IMR-90 (cell line): ENCODE data around the gene LFNG. TPM values are rescaled to one million over a fixed set of nuclear protein-coding genes. Genes with fewer than 3 reads are reported as not detected.
A peak's percentile ranks its signal among the peaks of the same experiment; 100 is the strongest.

Source experiments
- ATAC-seq: fragments of 200-7000 bp; cut with Tn5 transposase; 2 replicates; pipeline ENCODE4 v1.9.1; 2020; ENCODE audit warnings: low read depth, mild to moderate bottlenecking, moderate library complexity
- BruUV-seq: library from RNA; stranded (reverse); fragments of 400-500 nt; replicated peaks from 2 replicates; lab custom pipeline; 2021; lab: Mats Ljungman, UMichigan
- CTCF ChIA-PET: fragments of 300-600 bp; formaldehyde crosslinking; extraction: SDS; loops from one replicate; lab custom pipeline; 2021; ENCODE audit warnings: antibody characterized with exemption; lab: Yijun Ruan, JAX
- POLR2A ChIA-PET: fragments of 300-600 bp; sonication (Branson Sonifier 250); formaldehyde crosslinking; loops from one replicate; lab custom pipeline; 2022; ENCODE audit warnings: antibody characterized with exemption; ENCODE audit not compliant: unreplicated experiment; lab: Charles Lee
- DNase-seq: peaks from one replicate; pipeline ENCODE4 v3.0.0; 2013
- H2AFZ ChIP-seq: replicated peaks from 2 replicates; pipeline ENCODE3; 2013; ENCODE audit warnings: low read length, mild to moderate bottlenecking; ENCODE audit not compliant: poor library complexity
- H2AK5ac ChIP-seq: 2 replicates; pipeline ENCODE4 v1.6.1; 2013; ENCODE audit warnings: low read depth, low read length, inconsistent platforms
- H2AK9ac ChIP-seq: replicated peaks from 2 replicates; pipeline ENCODE3; 2013; ENCODE audit warnings: mild to moderate bottlenecking, low read depth, low read length, moderate library complexity; ENCODE audit not compliant: poor library complexity
- H2BK120ac ChIP-seq: 2 replicates; pipeline ENCODE4 v1.6.1; 2013; ENCODE audit warnings: low read depth, low read length, inconsistent platforms
- H2BK15ac ChIP-seq: 3 replicates; pipeline ENCODE4 v1.6.1; 2013; ENCODE audit warnings: low read depth, low read length, inconsistent platforms
- H2BK20ac ChIP-seq: 2 replicates; pipeline ENCODE4 v1.6.1; 2013; ENCODE audit warnings: low read depth, mild to moderate bottlenecking, inconsistent platforms, low read length, moderate library complexity
- H2BK5ac ChIP-seq: 2 replicates; pipeline ENCODE4 v1.6.1; 2013; ENCODE audit warnings: mild to moderate bottlenecking, low read depth, low read length, inconsistent platforms; ENCODE audit not compliant: poor library complexity, severe bottlenecking
- H3K14ac ChIP-seq: replicated peaks from 2 replicates; pipeline ENCODE4 v1.6.1; 2013; ENCODE audit warnings: low read depth, low read length, inconsistent platforms
- H3K18ac ChIP-seq: 2 replicates; pipeline ENCODE4 v1.6.1; 2013; ENCODE audit warnings: low read depth, low read length, control low read depth
- H3K23ac ChIP-seq: 2 replicates; pipeline ENCODE4 v1.6.1; 2013; ENCODE audit warnings: low read depth, low read length, inconsistent platforms
- H3K27ac ChIP-seq: 2 replicates; pipeline ENCODE4 v1.5.1; 2013; ENCODE audit warnings: mild to moderate bottlenecking, control low read depth, low read length; ENCODE audit not compliant: insufficient read depth
- H3K27me3 ChIP-seq: 2 replicates; pipeline ENCODE4 v1.6.1; 2013; ENCODE audit warnings: low read length; ENCODE audit not compliant: control insufficient read depth, insufficient read depth
- H3K36me3 ChIP-seq: 2 replicates; pipeline ENCODE4 v1.6.1; 2013; ENCODE audit warnings: low read length, mixed read lengths; ENCODE audit not compliant: control insufficient read depth, insufficient read depth
- H3K4ac ChIP-seq: 2 replicates; pipeline ENCODE4 v1.6.1; 2013; ENCODE audit warnings: low read depth, low read length, inconsistent platforms
- H3K4me1 ChIP-seq: 2 replicates; pipeline ENCODE4 v1.6.1; 2013; ENCODE audit warnings: low read length, mixed read lengths; ENCODE audit not compliant: control insufficient read depth, insufficient read depth
- H3K4me2 ChIP-seq: 2 replicates; pipeline ENCODE4 v1.6.1; 2013; ENCODE audit warnings: low read depth, mild to moderate bottlenecking, control low read depth, low read length, moderate library complexity
- H3K4me3 ChIP-seq: 2 replicates; pipeline ENCODE4 v1.5.1; 2013; ENCODE audit warnings: low read depth, mild to moderate bottlenecking, control low read depth, low read length, moderate library complexity; ENCODE audit not compliant: insufficient read depth
- H3K56ac ChIP-seq: 2 replicates; pipeline ENCODE4 v1.6.1; 2013; ENCODE audit warnings: low read length, inconsistent platforms; ENCODE audit not compliant: insufficient read depth; ENCODE audit errors: extremely low read depth
- H3K79me1 ChIP-seq, 2 experiments: 2 replicates each; pipeline ENCODE4 v1.6.1; 2013; ENCODE audit warnings: low read length in 2 of 2, inconsistent platforms in 1 of 2, low read depth in 1 of 2
- H3K9ac ChIP-seq: 2 replicates; pipeline ENCODE4 v1.6.1; 2013; ENCODE audit warnings: low read depth, low read length, control low read depth
- H3K9me1 ChIP-seq: 2 replicates; pipeline ENCODE4 v1.6.1; 2013; ENCODE audit warnings: low read length, inconsistent platforms; ENCODE audit not compliant: insufficient read depth
- H3K9me3 ChIP-seq: 2 replicates; pipeline ENCODE4 v1.6.1; 2013; ENCODE audit warnings: low read length; ENCODE audit not compliant: control insufficient read depth, insufficient read depth
- H4K20me1 ChIP-seq: 2 replicates; pipeline ENCODE4 v1.6.1; 2013; ENCODE audit warnings: low read length, inconsistent platforms; ENCODE audit not compliant: insufficient read depth
- H4K5ac ChIP-seq: 2 replicates; pipeline ENCODE4 v1.6.1; 2013; ENCODE audit warnings: mild to moderate bottlenecking, low read depth, low read length, control low read depth
- H4K8ac ChIP-seq, 2 experiments: 2 replicates each; pipeline ENCODE4 v1.6.1; 2013; ENCODE audit warnings: low read depth in 2 of 2, low read length in 2 of 2, control low read depth in 1 of 2, inconsistent platforms in 1 of 2
- H4K91ac ChIP-seq: 2 replicates; pipeline ENCODE4 v1.6.1; 2013; ENCODE audit warnings: low read depth, low read length, inconsistent platforms; ENCODE audit not compliant: insufficient read depth
- BHLHE40 ChIP-seq: fragments of 150-350 bp; IDR thresholded peaks from 2 replicates; pipeline ENCODE4 v1.6.1; 2016; ENCODE audit warnings: mild to moderate bottlenecking, low read depth, low read length
- CEBPB ChIP-seq: IDR thresholded peaks from 2 replicates; pipeline ENCODE4 v1.6.1; 2012; ENCODE audit warnings: low read depth, low read length, improper control_type of control experiment
- CHD1 ChIP-seq: IDR thresholded peaks from 2 replicates; pipeline ENCODE4 v1.6.1; 2012; ENCODE audit warnings: low read depth, low read length, improper control_type of control experiment
- FOS ChIP-seq: fragments of 150-350 bp; IDR thresholded peaks from 2 replicates; pipeline ENCODE4 v1.6.1; 2016; ENCODE audit warnings: low read depth, low read length
- MAFK ChIP-seq: IDR thresholded peaks from 2 replicates; pipeline ENCODE4 v1.6.1; 2012; ENCODE audit warnings: low read depth, low read length, improper control_type of control experiment
- MAZ ChIP-seq: IDR thresholded peaks from 2 replicates; pipeline ENCODE4 v1.6.1; 2012; ENCODE audit warnings: low read depth, mild to moderate bottlenecking, low read length, improper control_type of control experiment, moderate library complexity, borderline replicate concordance
- MXI1 ChIP-seq: IDR thresholded peaks from 2 replicates; pipeline ENCODE4 v1.6.1; 2012; ENCODE audit warnings: low read depth, mild to moderate bottlenecking, low read length, moderate library complexity, borderline replicate concordance
- NFE2L2 ChIP-seq: fragments of 150-350 bp; IDR thresholded peaks from 2 replicates; pipeline ENCODE4 v1.6.1; 2016; ENCODE audit warnings: low read depth, mild to moderate bottlenecking, low read length
- RAD21 ChIP-seq: IDR thresholded peaks from 2 replicates; pipeline ENCODE4 v1.6.1; 2012; ENCODE audit warnings: low read length, improper control_type of control experiment
- RCOR1 ChIP-seq: IDR thresholded peaks from 2 replicates; pipeline ENCODE4 v1.6.1; 2012; ENCODE audit warnings: mild to moderate bottlenecking, low read length, improper control_type of control experiment; ENCODE audit not compliant: insufficient replicate concordance
- SMC3 ChIP-seq: fragments of 150-350 bp; IDR thresholded peaks from 2 replicates; pipeline ENCODE4 v1.6.1; 2016; ENCODE audit warnings: low read depth, mild to moderate bottlenecking, antibody characterized with exemption, low read length, moderate library complexity
- WGBS, 2 experiments: methylation state at CpG; one replicate each; pipeline versions ENCODE4 v1.1.5 to v1.1.7; 2013; ENCODE audit warnings: missing lambda C conversion rate in 2 of 2; ENCODE audit not compliant: insufficient read length in 1 of 2; ENCODE audit errors: extremely low coverage in 2 of 2; 5-methylcytosine and 5-hydroxymethylcytosine counted together
- dilution Hi-C: fragments of 300-500 bp; cut with HindIII; formaldehyde crosslinking; loops from one replicate; pipeline ENCODE4 v1.14.3; 2018; ENCODE audit warnings: low sequenced_read_pairs; ENCODE audit not compliant: unreplicated experiment
- in situ Hi-C: fragments of 300-500 bp; cut with MboI; formaldehyde crosslinking; loops from 3 replicates; pipeline ENCODE4 v1.14.3; 2019; ENCODE audit warnings: low sequenced_read_pairs, inconsistent platforms, mixed read lengths
- intact Hi-C: fragments of 100-400 bp; cut with micrococcal nuclease; formaldehyde crosslinking; loops from 2 replicates; pipeline ENCODE4 v1.10.0; 2022
- polyA plus RNA-seq, 3 experiments: library from polyadenylated mRNA; depleted of rRNA; stranded (reverse); fragments of >200 nt; gene quantifications; 2 replicates each; pipeline ENCODE4 v1.2.3, GENCODE V29; 2012; ENCODE audit warnings: low replicate concordance in 1 of 3
- total RNA-seq: library from RNA; depleted of rRNA; stranded (reverse); fragments of >200 nt; gene quantifications from 2 replicates; pipeline ENCODE4 v1.2.3, GENCODE V29; 2012
- TF ChIP-seq, protein P1 (sequence below): fragments of 150-350 bp; IDR thresholded peaks from 2 replicates; pipeline ENCODE4 v1.6.1; 2017; ENCODE audit warnings: mild to moderate bottlenecking, antibody characterized with exemption, low read length, low read depth
- TF ChIP-seq, protein P2 (sequence below): conservative IDR thresholded peaks from 2 replicates; pipeline ENCODE4 v1.5.1; 2012; ENCODE audit warnings: mild to moderate bottlenecking, low read depth, low read length, improper control_type of control experiment
- TF ChIP-seq, protein P3 (sequence below): fragments of 150-350 bp; IDR thresholded peaks from 2 replicates; pipeline ENCODE4 v1.6.1; 2016; ENCODE audit warnings: low read depth, mild to moderate bottlenecking, low read length, moderate library complexity, borderline replicate concordance

The LFNG gene
- total and polyA plus RNA-seq, 2 of the 4 experiments (the other 2 are of a cell fraction): 1.8 to 5.1 TPM

DNA sequence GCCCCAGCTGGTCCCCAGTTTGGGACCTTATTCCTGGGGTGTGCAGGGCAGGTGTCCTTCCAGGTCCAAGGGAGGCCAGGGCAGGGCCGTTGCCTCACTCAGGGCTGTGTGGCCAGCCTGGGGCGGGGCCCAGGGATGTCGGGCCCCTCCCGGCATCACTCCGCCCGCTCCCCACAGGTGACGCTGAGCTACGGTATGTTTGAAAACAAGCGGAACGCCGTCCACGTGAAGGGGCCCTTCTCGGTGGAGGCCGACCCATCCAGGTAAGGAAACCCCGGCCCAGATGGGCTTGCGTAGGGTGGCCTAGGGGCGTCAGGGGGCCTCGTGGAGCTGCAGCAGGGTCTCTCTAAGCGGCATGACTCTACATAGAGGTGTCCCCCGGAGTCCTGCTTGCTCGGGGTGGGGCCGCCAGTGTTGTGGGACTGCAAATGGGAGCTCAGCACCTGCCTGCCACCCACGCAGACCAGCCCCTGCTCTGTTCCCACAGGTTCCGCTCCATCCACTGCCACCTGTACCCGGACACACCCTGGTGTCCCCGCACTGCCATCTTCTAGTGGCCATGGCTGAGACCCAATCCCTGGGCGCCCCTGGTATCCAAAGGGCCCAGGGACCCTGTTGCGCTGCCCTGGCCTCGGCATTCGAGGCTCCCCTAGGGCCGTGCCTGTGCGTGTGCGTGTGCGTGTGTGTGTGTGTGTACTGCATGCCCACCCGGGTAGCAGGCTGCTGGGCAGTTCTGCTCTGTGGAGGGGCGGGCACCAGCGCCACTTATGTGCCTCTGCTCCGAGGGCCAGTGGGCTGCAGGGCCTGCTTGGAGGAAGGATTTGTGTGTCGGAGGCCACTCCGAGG lies 7.3 kb downstream of the LFNG start:
- H3K4me1 ChIP-seq: peaks cover 36% of the 10 kb centered on the region
- H2AK5ac ChIP-seq: 0 out of 2 replicates have a peak overlapping the region, but pooled peaks have one; percentile 5
- no peaks in the 10 kb centered on the region for H3K9me1 ChIP-seq
- H3K9ac ChIP-seq: no peak overlapping the region
- no TSS peak for BruUV-seq
- H3K4me3 ChIP-seq: no peak overlapping the region
- no peaks in the 10 kb centered on the region for H3K27me3 ChIP-seq
- no peak overlapping the region for H2AK9ac ChIP-seq
- no peak overlapping the region for H3K14ac ChIP-seq
- POLR2A ChIA-PET: no interaction called here
- DNase-seq (no peak), ATAC-seq (no peak)
- WGBS, 2 experiments: 97% methylated on average over 31 of the region's 40 CpGs; no CpG with 5 or more reads in 1 of the 2 experiments
- H3K4ac ChIP-seq: no peak overlapping the region
- H2BK20ac ChIP-seq: no peak overlapping the region
- CTCF ChIA-PET: no interaction called here
- H4K91ac ChIP-seq: no peak overlapping the region
- no peak overlapping the region for H4K8ac ChIP-seq
- no peaks in the 10 kb centered on the region for H3K9me3 ChIP-seq
- no peak overlapping the region for H3K4me2 ChIP-seq
- H2AFZ ChIP-seq: peak overlapping the region; percentile 43
- no peak overlapping the region for H2BK15ac ChIP-seq
- H3K36me3 ChIP-seq: no peaks in the 10 kb centered on the region
- dilution Hi-C loops: no loop called here
- H3K23ac ChIP-seq: no peak overlapping the region
- no peak overlapping the region for H3K56ac ChIP-seq
- H3K79me1 ChIP-seq: peaks cover 0 to 6% of the 10 kb centered on the region in 2 experiments; a peak in 1 of 4 replicates
- intact Hi-C loops: no loop called here
- H2BK5ac ChIP-seq: no peak overlapping the region
- in situ Hi-C loops: no loop called here
- no peak overlapping the region for H3K27ac ChIP-seq
- no peaks in the 10 kb centered on the region for H4K20me1 ChIP-seq
- no peak overlapping the region for H4K5ac ChIP-seq
- no peak overlapping the region for H2BK120ac ChIP-seq
- H3K18ac ChIP-seq: no peak overlapping the region
- TF ChIP-seq BHLHE40 (no peak), CHD1 (no peak), MAFK (no peak), MAZ (no peak), SMC3 (no peak), MXI1 (no peak), FOS (no peak), RCOR1 (no peak), RAD21 (no peak), CEBPB (no peak), NFE2L2 (no peak)
- TF ChIP-seq, protein P1, sequence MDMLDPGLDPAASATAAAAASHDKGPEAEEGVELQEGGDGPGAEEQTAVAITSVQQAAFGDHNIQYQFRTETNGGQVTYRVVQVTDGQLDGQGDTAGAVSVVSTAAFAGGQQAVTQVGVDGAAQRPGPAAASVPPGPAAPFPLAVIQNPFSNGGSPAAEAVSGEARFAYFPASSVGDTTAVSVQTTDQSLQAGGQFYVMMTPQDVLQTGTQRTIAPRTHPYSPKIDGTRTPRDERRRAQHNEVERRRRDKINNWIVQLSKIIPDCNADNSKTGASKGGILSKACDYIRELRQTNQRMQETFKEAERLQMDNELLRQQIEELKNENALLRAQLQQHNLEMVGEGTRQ: no peak
- TF ChIP-seq, protein P2, sequence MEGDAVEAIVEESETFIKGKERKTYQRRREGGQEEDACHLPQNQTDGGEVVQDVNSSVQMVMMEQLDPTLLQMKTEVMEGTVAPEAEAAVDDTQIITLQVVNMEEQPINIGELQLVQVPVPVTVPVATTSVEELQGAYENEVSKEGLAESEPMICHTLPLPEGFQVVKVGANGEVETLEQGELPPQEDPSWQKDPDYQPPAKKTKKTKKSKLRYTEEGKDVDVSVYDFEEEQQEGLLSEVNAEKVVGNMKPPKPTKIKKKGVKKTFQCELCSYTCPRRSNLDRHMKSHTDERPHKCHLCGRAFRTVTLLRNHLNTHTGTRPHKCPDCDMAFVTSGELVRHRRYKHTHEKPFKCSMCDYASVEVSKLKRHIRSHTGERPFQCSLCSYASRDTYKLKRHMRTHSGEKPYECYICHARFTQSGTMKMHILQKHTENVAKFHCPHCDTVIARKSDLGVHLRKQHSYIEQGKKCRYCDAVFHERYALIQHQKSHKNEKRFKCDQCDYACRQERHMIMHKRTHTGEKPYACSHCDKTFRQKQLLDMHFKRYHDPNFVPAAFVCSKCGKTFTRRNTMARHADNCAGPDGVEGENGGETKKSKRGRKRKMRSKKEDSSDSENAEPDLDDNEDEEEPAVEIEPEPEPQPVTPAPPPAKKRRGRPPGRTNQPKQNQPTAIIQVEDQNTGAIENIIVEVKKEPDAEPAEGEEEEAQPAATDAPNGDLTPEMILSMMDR: no peak
- TF ChIP-seq, protein P3, sequence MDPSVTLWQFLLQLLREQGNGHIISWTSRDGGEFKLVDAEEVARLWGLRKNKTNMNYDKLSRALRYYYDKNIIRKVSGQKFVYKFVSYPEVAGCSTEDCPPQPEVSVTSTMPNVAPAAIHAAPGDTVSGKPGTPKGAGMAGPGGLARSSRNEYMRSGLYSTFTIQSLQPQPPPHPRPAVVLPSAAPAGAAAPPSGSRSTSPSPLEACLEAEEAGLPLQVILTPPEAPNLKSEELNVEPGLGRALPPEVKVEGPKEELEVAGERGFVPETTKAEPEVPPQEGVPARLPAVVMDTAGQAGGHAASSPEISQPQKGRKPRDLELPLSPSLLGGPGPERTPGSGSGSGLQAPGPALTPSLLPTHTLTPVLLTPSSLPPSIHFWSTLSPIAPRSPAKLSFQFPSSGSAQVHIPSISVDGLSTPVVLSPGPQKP: no peak
